ENCODE measurements around the gene SPART. TPM values are rescaled to one million over a fixed set of nuclear protein-coding genes. Genes with fewer than 3 reads are reported as not detected.

The SPART gene
- polyA plus RNA-seq, 1 donor from 2014 or later = 52.4 TPM

DNA sequence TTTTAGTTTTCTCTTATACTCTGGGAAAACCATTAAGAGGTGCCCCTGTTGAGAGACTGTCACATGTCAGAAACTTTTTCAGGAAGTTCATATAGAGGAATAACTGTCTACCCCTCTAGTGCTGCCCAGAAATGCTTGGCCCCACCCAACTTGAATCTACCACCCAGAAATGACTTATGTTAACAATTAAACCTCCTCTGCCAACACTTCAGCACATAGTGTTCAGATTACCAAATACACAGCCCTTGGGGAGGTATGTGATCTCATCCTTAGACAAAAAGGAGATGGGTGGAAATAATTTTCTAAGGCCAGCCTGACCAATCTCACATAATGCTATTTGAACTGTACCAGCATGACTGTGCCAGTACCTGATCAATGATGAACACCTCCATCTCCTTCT, 84.2 kb downstream of the SPART start:
- TF ChIP-seq, protein P1, sequence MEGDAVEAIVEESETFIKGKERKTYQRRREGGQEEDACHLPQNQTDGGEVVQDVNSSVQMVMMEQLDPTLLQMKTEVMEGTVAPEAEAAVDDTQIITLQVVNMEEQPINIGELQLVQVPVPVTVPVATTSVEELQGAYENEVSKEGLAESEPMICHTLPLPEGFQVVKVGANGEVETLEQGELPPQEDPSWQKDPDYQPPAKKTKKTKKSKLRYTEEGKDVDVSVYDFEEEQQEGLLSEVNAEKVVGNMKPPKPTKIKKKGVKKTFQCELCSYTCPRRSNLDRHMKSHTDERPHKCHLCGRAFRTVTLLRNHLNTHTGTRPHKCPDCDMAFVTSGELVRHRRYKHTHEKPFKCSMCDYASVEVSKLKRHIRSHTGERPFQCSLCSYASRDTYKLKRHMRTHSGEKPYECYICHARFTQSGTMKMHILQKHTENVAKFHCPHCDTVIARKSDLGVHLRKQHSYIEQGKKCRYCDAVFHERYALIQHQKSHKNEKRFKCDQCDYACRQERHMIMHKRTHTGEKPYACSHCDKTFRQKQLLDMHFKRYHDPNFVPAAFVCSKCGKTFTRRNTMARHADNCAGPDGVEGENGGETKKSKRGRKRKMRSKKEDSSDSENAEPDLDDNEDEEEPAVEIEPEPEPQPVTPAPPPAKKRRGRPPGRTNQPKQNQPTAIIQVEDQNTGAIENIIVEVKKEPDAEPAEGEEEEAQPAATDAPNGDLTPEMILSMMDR (IDR thresholded peaks at IDR 0.05; ENCODE audit: poor library complexity, severe bottlenecking) = no peak
- TF ChIP-seq POLR2AphosphoS5 (IDR thresholded peaks at IDR 0.05) (no peak), TAF1 (IDR thresholded peaks at IDR 0.05; ENCODE audit: low read depth) (no peak), EZH2 (IDR thresholded peaks at IDR 0.05; ENCODE audit: borderline replicate concordance, insufficient read depth, low read length, poor library complexity, severe bottlenecking) (no peak), EP300 (conservative IDR thresholded peaks at IDR 0.05; ENCODE audit: poor library complexity, severe bottlenecking) (no peak), MXI1 (conservative IDR thresholded peaks at IDR 0.05; ENCODE audit: poor library complexity, severe bottlenecking) (no peak), RAD21 (conservative IDR thresholded peaks at IDR 0.05) (no peak), SMC3 (conservative IDR thresholded peaks at IDR 0.05; ENCODE audit: poor library complexity) (no peak)
- TF ChIP-seq, protein P2, sequence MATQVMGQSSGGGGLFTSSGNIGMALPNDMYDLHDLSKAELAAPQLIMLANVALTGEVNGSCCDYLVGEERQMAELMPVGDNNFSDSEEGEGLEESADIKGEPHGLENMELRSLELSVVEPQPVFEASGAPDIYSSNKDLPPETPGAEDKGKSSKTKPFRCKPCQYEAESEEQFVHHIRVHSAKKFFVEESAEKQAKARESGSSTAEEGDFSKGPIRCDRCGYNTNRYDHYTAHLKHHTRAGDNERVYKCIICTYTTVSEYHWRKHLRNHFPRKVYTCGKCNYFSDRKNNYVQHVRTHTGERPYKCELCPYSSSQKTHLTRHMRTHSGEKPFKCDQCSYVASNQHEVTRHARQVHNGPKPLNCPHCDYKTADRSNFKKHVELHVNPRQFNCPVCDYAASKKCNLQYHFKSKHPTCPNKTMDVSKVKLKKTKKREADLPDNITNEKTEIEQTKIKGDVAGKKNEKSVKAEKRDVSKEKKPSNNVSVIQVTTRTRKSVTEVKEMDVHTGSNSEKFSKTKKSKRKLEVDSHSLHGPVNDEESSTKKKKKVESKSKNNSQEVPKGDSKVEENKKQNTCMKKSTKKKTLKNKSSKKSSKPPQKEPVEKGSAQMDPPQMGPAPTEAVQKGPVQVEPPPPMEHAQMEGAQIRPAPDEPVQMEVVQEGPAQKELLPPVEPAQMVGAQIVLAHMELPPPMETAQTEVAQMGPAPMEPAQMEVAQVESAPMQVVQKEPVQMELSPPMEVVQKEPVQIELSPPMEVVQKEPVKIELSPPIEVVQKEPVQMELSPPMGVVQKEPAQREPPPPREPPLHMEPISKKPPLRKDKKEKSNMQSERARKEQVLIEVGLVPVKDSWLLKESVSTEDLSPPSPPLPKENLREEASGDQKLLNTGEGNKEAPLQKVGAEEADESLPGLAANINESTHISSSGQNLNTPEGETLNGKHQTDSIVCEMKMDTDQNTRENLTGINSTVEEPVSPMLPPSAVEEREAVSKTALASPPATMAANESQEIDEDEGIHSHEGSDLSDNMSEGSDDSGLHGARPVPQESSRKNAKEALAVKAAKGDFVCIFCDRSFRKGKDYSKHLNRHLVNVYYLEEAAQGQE (IDR thresholded peaks at IDR 0.05; ENCODE audit: borderline replicate concordance) = no peak
- no peaks in the 10 kb centered on the region for H3K9me3 ChIP-seq (ENCODE audit: low read length)
- no peaks in the 10 kb centered on the region for H4K20me1 ChIP-seq (ENCODE audit: insufficient read depth)
- no peak overlapping the region for H3K4me3 ChIP-seq (ENCODE audit: low read length)
- H3K4me2 ChIP-seq (ENCODE audit: low read length) = no peak overlapping the region
- no peak overlapping the region for H3K9ac ChIP-seq (ENCODE audit: low read length)
- H3K79me2 ChIP-seq (replicated peaks; ENCODE audit: insufficient read depth, low read length) = no peaks in the 10 kb centered on the region
- H3F3A ChIP-seq (ENCODE audit: insufficient read depth, low read length, poor library complexity, severe bottlenecking) = no peaks in the 10 kb centered on the region
- no peaks in the 10 kb centered on the region for H3K9me2 ChIP-seq (ENCODE audit: insufficient read depth, low read length)
- no peak overlapping the region for H3K27ac ChIP-seq (ENCODE audit: low read length)
- H2AFZ ChIP-seq (ENCODE audit: low read depth, low read length) = no peak overlapping the region
- H3K27me3 ChIP-seq (ENCODE audit: insufficient read depth, low read depth, low read length) = no peaks in the 10 kb centered on the region
- H3K36me3 ChIP-seq (ENCODE audit: insufficient read depth, low read length) = no peaks in the 10 kb centered on the region

DNA sequence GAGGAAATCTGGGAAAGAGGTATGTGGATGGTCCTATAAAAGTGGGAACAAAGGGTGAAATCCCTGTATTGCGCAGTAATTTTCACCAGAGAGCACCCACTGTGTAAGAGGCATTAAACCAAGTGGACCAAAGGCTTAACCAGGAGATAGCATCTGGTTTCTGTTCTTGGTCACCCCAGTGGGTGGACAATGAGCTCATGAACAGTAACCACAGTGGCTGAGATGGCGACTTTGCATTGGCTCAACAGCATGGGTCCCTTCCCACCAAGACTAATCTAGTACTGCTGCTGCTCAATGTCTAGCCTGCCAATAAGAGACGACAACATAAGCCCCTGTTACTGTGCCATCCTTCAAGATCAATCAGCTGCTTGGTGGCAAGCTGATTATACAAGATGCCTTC, 85.2 kb downstream of the SPART start:
- Histone ChIP-seq H2AFZ (ENCODE audit: low read depth, low read length) (no peak overlapping the region), H3K27ac (ENCODE audit: low read length) (no peak overlapping the region), H3K9ac (ENCODE audit: low read length) (no peak overlapping the region), H4K20me1 (ENCODE audit: insufficient read depth) (no peaks in the 10 kb centered on the region), H3K79me2 (replicated peaks; ENCODE audit: insufficient read depth, low read length) (no peaks in the 10 kb centered on the region), H3K4me2 (ENCODE audit: low read length) (no peak overlapping the region), H3K9me3 (ENCODE audit: low read length) (no peaks in the 10 kb centered on the region), H3K9me2 (ENCODE audit: insufficient read depth, low read length) (no peaks in the 10 kb centered on the region), H3K36me3 (ENCODE audit: insufficient read depth, low read length) (no peaks in the 10 kb centered on the region), H3K4me3 (ENCODE audit: low read length) (no peak overlapping the region), H3F3A (ENCODE audit: insufficient read depth, low read length, poor library complexity, severe bottlenecking) (no peaks in the 10 kb centered on the region), H3K27me3 (ENCODE audit: insufficient read depth, low read depth, low read length) (no peaks in the 10 kb centered on the region)
- TF ChIP-seq MXI1 (conservative IDR thresholded peaks at IDR 0.05; ENCODE audit: poor library complexity, severe bottlenecking) (no peak), SMC3 (conservative IDR thresholded peaks at IDR 0.05; ENCODE audit: poor library complexity) (no peak), EZH2 (IDR thresholded peaks at IDR 0.05; ENCODE audit: borderline replicate concordance, insufficient read depth, low read length, poor library complexity, severe bottlenecking) (no peak), RAD21 (conservative IDR thresholded peaks at IDR 0.05) (no peak)
- TF ChIP-seq, protein P2 (IDR thresholded peaks at IDR 0.05; ENCODE audit: borderline replicate concordance) = no peak
- TF ChIP-seq, protein P1 (IDR thresholded peaks at IDR 0.05; ENCODE audit: poor library complexity, severe bottlenecking) = no peak

Data from neural cell (in vitro differentiated cells).